PC-3 (cell line): ENCODE measurements around the gene CDH22.

ENCODE experiments used
- CTCF ChIP-seq: fragments of 300-600 bp; sonication (generic); conservative IDR thresholded peaks from 2 replicates; pipeline ENCODE4 v1.5.1; 2017; ENCODE audit warnings: antibody characterized with exemption, low read depth, mild to moderate bottlenecking, low read length
- EZH2 ChIP-seq: fragments of 300-600 bp; sonication (generic); IDR thresholded peaks from one replicate; pipeline ENCODE4 v1.6.1; 2017; ENCODE audit warnings: antibody characterized with exemption, mild to moderate bottlenecking, low read length; ENCODE audit not compliant: unreplicated experiment

- TF ChIP-seq EZH2: no peak
- TF ChIP-seq CTCF: no peak
Observed at GRCh38 chr20:46312945-46313861, 4.9 kb upstream of the CDH22 start.
